HEK293 (cell line): ENCODE data around the gene TRIM9.

Experiments
- BCL11A ChIP-seq: fragments of 450-650 bp; formaldehyde crosslinking; IDR thresholded peaks from 2 replicates; pipeline ENCODE4 v1.5.1; 2016; ENCODE audit warnings: low read depth, missing biosample characterization, missing genetic modification characterization
- BCL11B ChIP-seq: fragments of 450-650 bp; formaldehyde crosslinking; IDR thresholded peaks from 2 replicates; pipeline ENCODE4 v1.5.1; 2016; ENCODE audit warnings: low read depth, missing biosample characterization, missing genetic modification characterization
- HOXA7 ChIP-seq: sonication (generic); formaldehyde crosslinking; IDR thresholded peaks from 2 replicates; pipeline ENCODE4 v1.8.1; 2022; ENCODE audit warnings: missing genetic modification reagents, borderline replicate concordance
- MZF1 ChIP-seq: fragments of 450-650 bp; formaldehyde crosslinking; IDR thresholded peaks from 2 replicates; pipeline ENCODE4 v1.5.1; 2017; ENCODE audit warnings: missing biosample characterization, missing genetic modification characterization, borderline replicate concordance
- SALL2 ChIP-seq: fragments of 450-650 bp; formaldehyde crosslinking; IDR thresholded peaks from 2 replicates; pipeline ENCODE4 v1.5.0; 2017; ENCODE audit warnings: missing biosample characterization, mild to moderate bottlenecking, missing genetic modification characterization, borderline replicate concordance
- SP7 ChIP-seq: fragments of 450-650 bp; formaldehyde crosslinking; IDR thresholded peaks from 2 replicates; pipeline ENCODE4 v1.5.1; 2016; ENCODE audit warnings: missing biosample characterization, missing genetic modification characterization
- ZEB2 ChIP-seq: fragments of 450-650 bp; formaldehyde crosslinking; IDR thresholded peaks from 2 replicates; pipeline ENCODE4 v1.5.1; 2016; ENCODE audit warnings: missing biosample characterization, missing genetic modification characterization
- ZIC2 ChIP-seq: fragments of 450-650 bp; formaldehyde crosslinking; IDR thresholded peaks from 2 replicates; pipeline ENCODE4 v1.5.1; 2016; ENCODE audit warnings: missing biosample characterization, missing genetic modification characterization
- ZNF10 ChIP-seq: fragments of 450-650 bp; formaldehyde crosslinking; IDR thresholded peaks from 2 replicates; pipeline ENCODE4 v1.5.1; 2017; ENCODE audit warnings: missing biosample characterization, missing genetic modification characterization
- ZNF184 ChIP-seq: fragments of 450-650 bp; IDR thresholded peaks from 2 replicates; pipeline ENCODE4 v1.5.1; 2018; ENCODE audit warnings: missing biosample characterization, mild to moderate bottlenecking, missing genetic modification characterization
- ZNF223 ChIP-seq: fragments of 450-650 bp; formaldehyde crosslinking; IDR thresholded peaks from 2 replicates; pipeline ENCODE4 v1.5.1; 2016; ENCODE audit warnings: missing biosample characterization, missing genetic modification characterization
- ZNF292 ChIP-seq: fragments of 450-650 bp; formaldehyde crosslinking; IDR thresholded peaks from 2 replicates; pipeline ENCODE4 v1.5.1; 2016; ENCODE audit warnings: low read depth, missing biosample characterization, missing genetic modification characterization, borderline replicate concordance
- ZNF311 ChIP-seq: fragments of 450-650 bp; formaldehyde crosslinking; IDR thresholded peaks from 2 replicates; pipeline ENCODE4 v1.5.1; 2017; ENCODE audit warnings: missing biosample characterization, missing genetic modification characterization, borderline replicate concordance
- ZNF426 ChIP-seq: fragments of 450-650 bp; formaldehyde crosslinking; IDR thresholded peaks from 2 replicates; pipeline ENCODE4 v1.5.1; 2017; ENCODE audit warnings: missing biosample characterization, missing genetic modification characterization, mild to moderate bottlenecking, inconsistent platforms, moderate library complexity
- ZNF571 ChIP-seq: fragments of 450-650 bp; formaldehyde crosslinking; IDR thresholded peaks from 2 replicates; pipeline ENCODE4 v1.5.0; 2017; ENCODE audit warnings: missing biosample characterization, missing genetic modification characterization
- ZNF621 ChIP-seq: fragments of 450-650 bp; formaldehyde crosslinking; IDR thresholded peaks from 2 replicates; pipeline ENCODE4 v1.5.1; 2017; ENCODE audit warnings: missing biosample characterization, missing genetic modification characterization
- ZNF624 ChIP-seq: fragments of 450-650 bp; formaldehyde crosslinking; IDR thresholded peaks from 2 replicates; pipeline ENCODE4 v1.5.1; 2017; ENCODE audit warnings: missing biosample characterization, missing genetic modification characterization
- TF ChIP-seq, protein P1 (sequence below): fragments of 450-650 bp; formaldehyde crosslinking; IDR thresholded peaks from 2 replicates; pipeline ENCODE4 v1.5.1; 2016; ENCODE audit warnings: missing biosample characterization, missing genetic modification characterization
- TF ChIP-seq, protein P2 (sequence below): sonication (generic); formaldehyde crosslinking; IDR thresholded peaks from 2 replicates; pipeline ENCODE4 v1.8.1; 2022; ENCODE audit warnings: mild to moderate bottlenecking, moderate library complexity, missing genetic modification reagents
- TF ChIP-seq, protein P3 (sequence below): fragments of 450-650 bp; formaldehyde crosslinking; IDR thresholded peaks from 2 replicates; pipeline ENCODE4 v1.5.1; 2017; ENCODE audit warnings: missing biosample characterization, missing genetic modification characterization
- TF ChIP-seq, protein P4 (sequence below): fragments of 450-650 bp; formaldehyde crosslinking; IDR thresholded peaks from 2 replicates; pipeline ENCODE4 v1.5.1; 2016; ENCODE audit warnings: missing biosample characterization, missing genetic modification characterization
- TF ChIP-seq, protein P5 (sequence below): fragments of 450-650 bp; formaldehyde crosslinking; IDR thresholded peaks from 2 replicates; pipeline ENCODE4 v1.5.1; 2017; ENCODE audit warnings: missing biosample characterization, mild to moderate bottlenecking, missing genetic modification characterization, moderate library complexity
- TF ChIP-seq, protein P6 (sequence below): fragments of 450-650 bp; formaldehyde crosslinking; IDR thresholded peaks from 2 replicates; pipeline ENCODE4 v1.5.1; 2016; ENCODE audit warnings: missing biosample characterization, missing genetic modification characterization

Gene TRIM9

DNA sequence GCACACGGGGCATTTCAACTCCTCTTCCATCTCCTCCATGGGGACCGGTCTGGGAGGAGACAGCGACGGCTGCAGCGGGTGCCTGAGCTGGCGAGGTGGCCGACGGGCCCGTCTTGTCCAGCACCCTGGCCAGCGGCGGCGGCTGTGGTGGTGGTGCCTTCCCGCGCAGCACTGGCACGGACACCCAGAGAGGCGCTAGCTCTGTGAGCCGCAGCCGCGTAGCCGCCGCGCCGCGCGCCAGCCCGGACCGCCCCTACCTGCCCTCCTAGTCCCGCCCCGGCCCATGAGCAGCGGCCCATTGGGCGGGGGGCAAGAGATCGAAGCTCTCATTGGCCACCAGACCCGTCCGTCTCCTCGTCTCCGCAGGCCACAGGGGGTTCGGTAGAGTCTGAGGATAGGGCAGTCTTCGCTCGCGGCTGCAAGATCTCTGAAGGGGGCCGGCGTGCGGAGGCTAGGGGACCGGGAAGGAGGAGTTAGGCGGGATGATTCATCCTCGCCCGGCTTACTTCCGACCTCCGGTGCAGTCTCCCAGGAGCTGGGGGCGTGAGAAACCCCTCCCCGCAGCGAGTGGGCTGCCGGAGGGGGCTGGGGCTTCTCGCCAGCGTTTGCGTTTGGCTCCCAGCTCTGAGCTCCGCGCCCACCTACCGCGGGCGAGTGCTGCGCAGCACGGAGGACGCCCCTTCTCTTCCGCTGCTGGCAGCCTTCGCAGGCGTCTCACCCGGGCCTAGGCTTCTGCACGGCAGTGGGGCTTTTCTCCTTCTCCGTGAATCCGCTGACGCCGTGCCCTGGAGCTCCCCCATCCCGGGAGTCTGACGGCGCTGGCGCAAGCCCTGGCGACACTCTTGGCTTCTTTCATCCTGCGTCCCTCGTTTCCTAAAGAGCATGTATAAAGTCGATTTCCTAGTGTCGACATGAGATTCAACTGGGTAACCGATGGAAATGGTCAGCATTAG lies at the start of gene TRIM9 (continued):
- TF ChIP-seq, protein P1, sequence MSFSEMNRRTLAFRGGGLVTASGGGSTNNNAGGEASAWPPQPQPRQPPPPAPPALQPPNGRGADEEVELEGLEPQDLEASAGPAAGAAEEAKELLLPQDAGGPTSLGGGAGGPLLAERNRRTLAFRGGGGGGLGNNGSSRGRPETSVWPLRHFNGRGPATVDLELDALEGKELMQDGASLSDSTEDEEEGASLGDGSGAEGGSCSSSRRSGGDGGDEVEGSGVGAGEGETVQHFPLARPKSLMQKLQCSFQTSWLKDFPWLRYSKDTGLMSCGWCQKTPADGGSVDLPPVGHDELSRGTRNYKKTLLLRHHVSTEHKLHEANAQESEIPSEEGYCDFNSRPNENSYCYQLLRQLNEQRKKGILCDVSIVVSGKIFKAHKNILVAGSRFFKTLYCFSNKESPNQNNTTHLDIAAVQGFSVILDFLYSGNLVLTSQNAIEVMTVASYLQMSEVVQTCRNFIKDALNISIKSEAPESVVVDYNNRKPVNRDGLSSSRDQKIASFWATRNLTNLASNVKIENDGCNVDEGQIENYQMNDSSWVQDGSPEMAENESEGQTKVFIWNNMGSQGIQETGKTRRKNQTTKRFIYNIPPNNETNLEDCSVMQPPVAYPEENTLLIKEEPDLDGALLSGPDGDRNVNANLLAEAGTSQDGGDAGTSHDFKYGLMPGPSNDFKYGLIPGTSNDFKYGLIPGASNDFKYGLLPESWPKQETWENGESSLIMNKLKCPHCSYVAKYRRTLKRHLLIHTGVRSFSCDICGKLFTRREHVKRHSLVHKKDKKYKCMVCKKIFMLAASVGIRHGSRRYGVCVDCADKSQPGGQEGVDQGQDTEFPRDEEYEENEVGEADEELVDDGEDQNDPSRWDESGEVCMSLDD (tag by site-specific recombination): peak; percentile 44; the same call in 1 of the 2 replicates
- TF ChIP-seq ZNF621 (tag by site-specific recombination): no peak
- TF ChIP-seq, protein P2, sequence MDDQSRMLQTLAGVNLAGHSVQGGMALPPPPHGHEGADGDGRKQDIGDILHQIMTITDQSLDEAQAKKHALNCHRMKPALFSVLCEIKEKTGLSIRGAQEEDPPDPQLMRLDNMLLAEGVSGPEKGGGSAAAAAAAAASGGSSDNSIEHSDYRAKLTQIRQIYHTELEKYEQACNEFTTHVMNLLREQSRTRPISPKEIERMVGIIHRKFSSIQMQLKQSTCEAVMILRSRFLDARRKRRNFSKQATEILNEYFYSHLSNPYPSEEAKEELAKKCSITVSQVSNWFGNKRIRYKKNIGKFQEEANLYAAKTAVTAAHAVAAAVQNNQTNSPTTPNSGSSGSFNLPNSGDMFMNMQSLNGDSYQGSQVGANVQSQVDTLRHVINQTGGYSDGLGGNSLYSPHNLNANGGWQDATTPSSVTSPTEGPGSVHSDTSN (CRISPR knock-in tag): peak; percentile 97
- no peak for TF ChIP-seq ZNF311 (tag by site-specific recombination)
- TF ChIP-seq, protein P3, sequence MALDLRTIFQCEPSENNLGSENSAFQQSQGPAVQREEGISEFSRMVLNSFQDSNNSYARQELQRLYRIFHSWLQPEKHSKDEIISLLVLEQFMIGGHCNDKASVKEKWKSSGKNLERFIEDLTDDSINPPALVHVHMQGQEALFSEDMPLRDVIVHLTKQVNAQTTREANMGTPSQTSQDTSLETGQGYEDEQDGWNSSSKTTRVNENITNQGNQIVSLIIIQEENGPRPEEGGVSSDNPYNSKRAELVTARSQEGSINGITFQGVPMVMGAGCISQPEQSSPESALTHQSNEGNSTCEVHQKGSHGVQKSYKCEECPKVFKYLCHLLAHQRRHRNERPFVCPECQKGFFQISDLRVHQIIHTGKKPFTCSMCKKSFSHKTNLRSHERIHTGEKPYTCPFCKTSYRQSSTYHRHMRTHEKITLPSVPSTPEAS: no peak
- no peak for TF ChIP-seq ZNF571 (tag by site-specific recombination)
- no peak for TF ChIP-seq BCL11A (tag by site-specific recombination)
- TF ChIP-seq HOXA7 (CRISPR knock-in tag): no peak
- TF ChIP-seq ZNF10 (tag by site-specific recombination): no peak; the same call in 1 of the 2 replicates
- no peak for TF ChIP-seq BCL11B (tag by site-specific recombination)
- TF ChIP-seq ZNF624 (tag by site-specific recombination): no peak
- TF ChIP-seq SP7 (tag by site-specific recombination): no peak; the same call in 1 of the 2 replicates
- no peak for TF ChIP-seq ZNF184 (tag by site-specific recombination)
- peak; percentile 91 for TF ChIP-seq ZIC2 (tag by site-specific recombination)
- TF ChIP-seq, protein P4, sequence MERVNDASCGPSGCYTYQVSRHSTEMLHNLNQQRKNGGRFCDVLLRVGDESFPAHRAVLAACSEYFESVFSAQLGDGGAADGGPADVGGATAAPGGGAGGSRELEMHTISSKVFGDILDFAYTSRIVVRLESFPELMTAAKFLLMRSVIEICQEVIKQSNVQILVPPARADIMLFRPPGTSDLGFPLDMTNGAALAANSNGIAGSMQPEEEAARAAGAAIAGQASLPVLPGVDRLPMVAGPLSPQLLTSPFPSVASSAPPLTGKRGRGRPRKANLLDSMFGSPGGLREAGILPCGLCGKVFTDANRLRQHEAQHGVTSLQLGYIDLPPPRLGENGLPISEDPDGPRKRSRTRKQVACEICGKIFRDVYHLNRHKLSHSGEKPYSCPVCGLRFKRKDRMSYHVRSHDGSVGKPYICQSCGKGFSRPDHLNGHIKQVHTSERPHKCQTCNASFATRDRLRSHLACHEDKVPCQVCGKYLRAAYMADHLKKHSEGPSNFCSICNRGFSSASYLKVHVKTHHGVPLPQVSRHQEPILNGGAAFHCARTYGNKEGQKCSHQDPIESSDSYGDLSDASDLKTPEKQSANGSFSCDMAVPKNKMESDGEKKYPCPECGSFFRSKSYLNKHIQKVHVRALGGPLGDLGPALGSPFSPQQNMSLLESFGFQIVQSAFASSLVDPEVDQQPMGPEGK (tag by site-specific recombination): peak; percentile 98
- TF ChIP-seq ZNF223: no peak
- no peak for TF ChIP-seq ZNF292 (tag by site-specific recombination)
- TF ChIP-seq, protein P5, sequence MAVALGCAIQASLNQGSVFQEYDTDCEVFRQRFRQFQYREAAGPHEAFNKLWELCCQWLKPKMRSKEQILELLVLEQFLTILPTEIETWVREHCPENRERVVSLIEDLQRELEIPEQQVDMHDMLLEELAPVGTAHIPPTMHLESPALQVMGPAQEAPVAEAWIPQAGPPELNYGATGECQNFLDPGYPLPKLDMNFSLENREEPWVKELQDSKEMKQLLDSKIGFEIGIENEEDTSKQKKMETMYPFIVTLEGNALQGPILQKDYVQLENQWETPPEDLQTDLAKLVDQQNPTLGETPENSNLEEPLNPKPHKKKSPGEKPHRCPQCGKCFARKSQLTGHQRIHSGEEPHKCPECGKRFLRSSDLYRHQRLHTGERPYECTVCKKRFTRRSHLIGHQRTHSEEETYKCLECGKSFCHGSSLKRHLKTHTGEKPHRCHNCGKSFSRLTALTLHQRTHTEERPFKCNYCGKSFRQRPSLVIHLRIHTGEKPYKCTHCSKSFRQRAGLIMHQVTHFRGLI (tag by site-specific recombination): no peak
- no peak for TF ChIP-seq SALL2 (tag by site-specific recombination)
- no peak for TF ChIP-seq ZNF426 (tag by site-specific recombination)
- no peak for TF ChIP-seq MZF1 (tag by site-specific recombination)
- peak; percentile 82 for TF ChIP-seq ZEB2 (tag by site-specific recombination)
- TF ChIP-seq, protein P6, sequence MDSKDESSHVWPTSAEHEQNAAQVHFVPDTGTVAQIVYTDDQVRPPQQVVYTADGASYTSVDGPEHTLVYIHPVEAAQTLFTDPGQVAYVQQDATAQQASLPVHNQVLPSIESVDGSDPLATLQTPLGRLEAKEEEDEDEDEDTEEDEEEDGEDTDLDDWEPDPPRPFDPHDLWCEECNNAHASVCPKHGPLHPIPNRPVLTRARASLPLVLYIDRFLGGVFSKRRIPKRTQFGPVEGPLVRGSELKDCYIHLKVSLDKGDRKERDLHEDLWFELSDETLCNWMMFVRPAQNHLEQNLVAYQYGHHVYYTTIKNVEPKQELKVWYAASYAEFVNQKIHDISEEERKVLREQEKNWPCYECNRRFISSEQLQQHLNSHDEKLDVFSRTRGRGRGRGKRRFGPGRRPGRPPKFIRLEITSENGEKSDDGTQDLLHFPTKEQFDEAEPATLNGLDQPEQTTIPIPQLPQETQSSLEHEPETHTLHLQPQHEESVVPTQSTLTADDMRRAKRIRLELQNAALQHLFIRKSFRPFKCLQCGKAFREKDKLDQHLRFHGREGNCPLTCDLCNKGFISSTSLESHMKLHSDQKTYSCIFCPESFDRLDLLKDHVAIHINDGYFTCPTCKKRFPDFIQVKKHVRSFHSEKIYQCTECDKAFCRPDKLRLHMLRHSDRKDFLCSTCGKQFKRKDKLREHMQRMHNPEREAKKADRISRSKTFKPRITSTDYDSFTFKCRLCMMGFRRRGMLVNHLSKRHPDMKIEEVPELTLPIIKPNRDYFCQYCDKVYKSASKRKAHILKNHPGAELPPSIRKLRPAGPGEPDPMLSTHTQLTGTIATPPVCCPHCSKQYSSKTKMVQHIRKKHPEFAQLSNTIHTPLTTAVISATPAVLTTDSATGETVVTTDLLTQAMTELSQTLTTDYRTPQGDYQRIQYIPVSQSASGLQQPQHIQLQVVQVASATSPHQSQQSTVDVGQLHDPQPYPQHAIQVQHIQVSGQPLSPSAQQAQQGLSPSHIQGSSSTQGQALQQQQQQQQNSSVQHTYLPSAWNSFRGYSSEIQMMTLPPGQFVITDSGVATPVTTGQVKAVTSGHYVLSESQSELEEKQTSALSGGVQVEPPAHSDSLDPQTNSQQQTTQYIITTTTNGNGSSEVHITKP: peak; percentile 74; the same call in 1 of the 2 replicates
